NCI-H1417 (cell line): ENCODE data around the gene HUWE1.
A peak's percentile ranks its signal among the peaks of the same experiment; 100 is the strongest.
"Not testable (repeated sequence)": the region's sequence is repeated elsewhere in the genome, so short reads cannot be mapped to it uniquely, and the experiment has no call there.

Experiments used
- DNase-seq, 3 experiments: peaks; one replicate each; lab custom pipeline; 2025; lab: John Stamatoyannopoulos, UW

HUWE1 gene

GRCh38 chrX:53531255-53531966, 155.1 kb downstream of the HUWE1 start:
- DNase-seq, result not testable (repeated sequence)

GRCh38 chrX:53526999-53527398, 159.5 kb downstream of the HUWE1 start:
- no peak for DNase-seq

- no peak for DNase-seq
Measured at GRCh38 chrX:53511322-53511721, 175.2 kb downstream of the HUWE1 start.

- DNase-seq, result not testable (repeated sequence)
Measured at GRCh38 chrX:53504035-53504434, 182.5 kb downstream of the HUWE1 start.

- peak in 2 of 3 experiments; percentile 39 to 65 for DNase-seq
Measured at GRCh38 chrX:53494436-53494835, 192.1 kb downstream of the HUWE1 start.

- DNase-seq, result no peak
Measured at GRCh38 chrX:53486285-53486684, 200.2 kb downstream of the HUWE1 start.

- DNase-seq, result no peak
Measured at GRCh38 chrX:53483838-53484405, 202.6 kb downstream of the HUWE1 start.

- DNase-seq, result no peak
Measured at GRCh38 chrX:53483416-53483815, 203.1 kb downstream of the HUWE1 start.
